NCI-H2107 (cell line): ENCODE data around the gene PTP4A1.
A peak's percentile ranks its signal among the peaks of the same experiment; 100 is the strongest.
"Not testable (repeated sequence)": the region's sequence is repeated elsewhere in the genome, so short reads cannot be mapped to it uniquely, and the experiment has no call there.

Source experiments
- DNase-seq: peaks from one replicate; lab custom pipeline; 2025; lab: John Stamatoyannopoulos, UW

Gene PTP4A1

DNA sequence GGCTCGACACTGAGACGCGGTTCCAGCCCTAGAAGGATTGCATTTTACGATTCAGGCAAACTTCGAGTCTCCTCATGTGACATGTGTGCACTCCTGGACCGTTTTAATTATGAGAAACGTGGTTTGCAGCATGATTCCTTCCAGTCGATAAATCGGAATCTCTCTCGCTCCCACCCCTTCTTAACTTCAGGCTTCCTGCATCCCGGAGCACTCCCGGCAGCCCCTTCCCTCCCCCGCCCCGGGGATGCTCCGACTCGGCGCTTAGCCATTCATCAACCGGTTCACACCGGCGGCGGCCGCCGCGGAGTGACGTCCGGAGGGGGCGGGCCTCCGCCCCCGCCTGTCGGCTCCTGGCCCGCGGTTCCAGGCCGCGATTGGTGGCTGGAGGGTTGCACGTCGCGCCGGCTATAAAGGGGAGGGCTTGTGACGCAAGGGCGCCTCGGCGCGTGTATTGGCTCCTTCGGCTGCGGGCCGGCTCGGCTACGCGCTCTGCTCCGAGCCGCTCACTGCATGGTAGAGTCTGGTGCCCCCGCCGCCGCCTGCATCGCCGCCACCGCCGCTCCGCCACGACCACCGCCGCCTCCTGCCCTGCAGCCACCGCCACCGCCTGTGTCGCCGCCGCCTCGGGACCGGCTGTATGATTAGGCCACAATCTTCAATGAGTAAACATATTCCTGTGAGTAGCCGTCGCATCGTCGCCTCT lies at the start of gene PTP4A1, which contains the start of gene LOC128125822:
PTP4A1 (plus strand) TSS at position 437 of the 703 bp plus-strand sequence. CDS start 4,401 bp downstream, outside the sequence.
LOC128125822 (plus strand) TSS at position 437 of the 703 bp plus-strand sequence.
- DNase-seq: peak; percentile 93

- not testable (repeated sequence) for DNase-seq
These were observed 49.4 kb upstream of the PTP4A1 start for GRCh38 chr6:63522911-63523287.

GRCh38 chr6:63523630-63524029 lies 48.6 kb upstream of the PTP4A1 start:
- DNase-seq: no peak

- no peak for DNase-seq
These were observed 46.9 kb upstream of the PTP4A1 start for GRCh38 chr6:63525186-63525878.

GRCh38 chr6:63526931-63527330 lies 45.3 kb upstream of the PTP4A1 start:
- no peak for DNase-seq

GRCh38 chr6:63527658-63528514 lies 44.4 kb upstream of the PTP4A1 start:
- no peak for DNase-seq

- DNase-seq: no peak
These were observed 42.8 kb upstream of the PTP4A1 start for GRCh38 chr6:63529498-63529897.

DNA sequence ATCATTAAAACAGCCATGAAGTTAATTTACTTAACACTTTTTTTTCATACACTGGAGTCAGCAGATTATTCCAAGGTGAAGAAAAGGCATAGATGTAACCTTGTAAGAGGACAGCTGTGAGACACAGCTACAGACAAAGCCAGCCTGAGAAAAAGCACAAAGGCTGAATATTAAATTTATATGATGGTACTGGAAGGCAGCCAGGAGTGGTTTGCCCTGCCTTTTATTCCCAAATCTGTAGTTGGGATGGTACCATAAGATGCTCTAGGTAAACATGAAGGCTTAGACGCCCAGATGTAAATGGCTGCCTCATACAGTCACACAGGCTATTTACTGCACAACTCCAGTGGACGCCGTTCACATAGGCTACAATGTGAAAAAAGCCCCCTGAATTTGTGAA lies 42.1 kb upstream of the PTP4A1 start:
- DNase-seq: no peak

- no peak for DNase-seq
These were observed 41.3 kb upstream of the PTP4A1 start for GRCh38 chr6:63530991-63531390.

GRCh38 chr6:63533026-63533425 lies 39.3 kb upstream of the PTP4A1 start:
- no peak for DNase-seq

- DNase-seq: no peak
These were observed 38.3 kb upstream of the PTP4A1 start for GRCh38 chr6:63533952-63534351.

DNA sequence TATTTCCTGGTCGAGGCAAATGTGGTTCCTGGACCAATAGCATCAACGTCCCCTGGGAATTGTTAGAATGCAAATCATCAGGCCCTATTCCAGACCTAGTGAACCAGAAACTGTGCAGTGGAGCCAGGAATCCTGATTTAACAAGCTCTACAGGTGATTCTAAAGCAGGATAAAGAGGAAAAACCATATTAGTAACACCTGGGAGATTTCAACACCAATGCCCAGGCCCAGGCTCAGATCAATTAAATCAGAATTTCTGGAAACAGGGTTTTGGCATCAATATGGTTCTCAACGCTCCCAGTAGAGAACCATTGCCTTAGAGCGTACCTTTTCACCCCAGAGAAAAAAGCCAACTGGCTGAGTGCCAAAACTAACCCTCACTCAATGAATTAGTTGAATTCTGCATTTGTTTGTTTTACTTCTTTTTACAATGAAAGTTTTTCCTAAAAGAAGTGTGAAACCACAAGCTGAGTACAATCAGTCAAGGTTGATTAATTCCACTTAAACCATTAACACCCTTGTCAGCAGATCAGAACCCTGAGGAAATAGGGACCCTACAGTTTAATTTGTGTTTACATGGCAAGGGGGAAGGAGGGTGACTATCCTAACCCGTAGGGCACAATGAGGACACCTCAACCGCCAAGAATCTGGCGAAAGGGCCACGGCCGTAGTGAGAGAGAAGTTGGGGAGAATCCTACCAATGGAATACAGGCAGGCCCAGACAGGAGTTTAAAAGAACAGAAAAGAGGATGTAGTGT lies 34.9 kb upstream of the PTP4A1 start:
- DNase-seq: no peak

- no peak for DNase-seq
These were observed 34.4 kb upstream of the PTP4A1 start for GRCh38 chr6:63537959-63538300.

- DNase-seq: no peak
These were observed 33.7 kb upstream of the PTP4A1 start for GRCh38 chr6:63538550-63538949.

DNA sequence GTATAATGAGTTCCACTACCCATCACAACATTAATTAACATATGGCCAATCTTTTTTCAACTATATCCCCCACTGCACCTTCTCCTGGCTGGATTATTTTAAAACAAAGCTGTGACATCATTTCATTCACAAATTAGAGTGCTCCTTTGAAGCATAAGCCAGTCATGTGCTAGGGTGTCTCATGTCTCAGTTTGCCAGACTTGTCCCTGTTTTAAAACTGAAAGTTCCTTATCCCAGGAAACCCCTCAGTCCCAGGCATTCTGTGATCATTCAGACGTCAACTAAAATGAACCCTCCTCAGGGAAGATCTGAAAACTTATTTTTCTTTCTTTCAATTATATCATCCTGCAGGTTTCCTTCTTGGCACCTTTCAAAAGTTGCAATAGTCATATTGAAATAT lies 29.3 kb upstream of the PTP4A1 start:
- no peak for DNase-seq

- DNase-seq: no peak
These were observed 28.3 kb upstream of the PTP4A1 start for GRCh38 chr6:63543982-63544381.

- no peak for DNase-seq
These were observed 26.0 kb upstream of the PTP4A1 start for GRCh38 chr6:63546236-63546635.

GRCh38 chr6:63546697-63547096 lies 25.6 kb upstream of the PTP4A1 start:
- no peak for DNase-seq

DNA sequence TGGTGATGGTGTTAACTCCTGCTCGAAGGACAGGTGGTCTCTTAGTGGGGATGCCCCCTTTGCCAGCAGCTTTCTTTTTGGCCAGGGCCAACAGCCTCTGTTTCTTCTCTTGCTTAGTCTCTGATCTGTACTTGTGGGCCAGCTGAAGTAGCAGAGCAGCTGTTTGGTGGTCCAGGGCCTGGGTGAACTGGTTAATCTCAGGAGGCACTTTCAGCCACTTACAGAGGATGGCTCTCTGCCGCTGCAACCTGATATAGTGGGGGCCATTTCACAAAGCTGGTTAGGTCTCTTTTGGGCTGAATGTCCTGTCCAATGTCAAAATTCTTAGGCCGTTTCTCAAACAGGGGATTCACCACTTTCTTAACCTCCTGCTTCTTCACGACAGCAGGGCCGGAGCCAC lies 23.2 kb upstream of the PTP4A1 start:
- DNase-seq: no peak

DNA sequence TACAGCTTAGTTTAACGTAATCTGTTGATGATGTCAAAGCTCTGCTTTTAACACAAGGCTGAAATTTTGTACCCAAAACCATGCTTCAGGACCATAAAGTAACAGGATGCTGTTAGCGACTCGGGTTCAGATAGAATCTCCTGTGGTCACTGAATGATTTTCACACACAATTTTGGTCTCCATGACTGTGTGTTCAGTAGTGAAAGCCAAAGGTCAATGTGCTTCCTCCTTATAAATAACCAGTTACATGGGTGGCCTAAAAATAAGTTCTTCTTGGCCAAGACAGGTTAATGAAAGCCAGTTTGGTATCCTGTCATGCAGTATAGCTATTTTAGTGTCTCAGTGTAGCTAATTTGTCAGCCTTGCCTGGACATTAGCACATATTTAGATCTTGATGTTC lies 19.1 kb upstream of the PTP4A1 start:
- no peak for DNase-seq

GRCh38 chr6:63553900-63554299 lies 18.4 kb upstream of the PTP4A1 start:
- no peak for DNase-seq

GRCh38 chr6:63554782-63555181 lies 17.5 kb upstream of the PTP4A1 start:
- DNase-seq: no peak
